ENCODE data around the gene TCF7L1. TPM values are rescaled to one million over a fixed set of nuclear protein-coding genes. Genes with fewer than 3 reads are reported as not detected.

TCF7L1 gene
- total and polyA plus RNA-seq, 2 donors (not counting 3 experiments of a cell fraction or from before 2014, with no cell fraction given) = 9.6 to 17.4 TPM

- no peak overlapping the region for H3K4me3 ChIP-seq (replicated peaks in 1 of 3; ENCODE audit: insufficient read depth in 1 of 3, low read depth in 1 of 3, low read length in 3 of 3)
- dilution Hi-C loops (cut with MboI; ENCODE audit: extremely low pct_ligation_motif_present, low sequenced_read_pairs) = no loop called here
- H3K27ac ChIP-seq (ENCODE audit: insufficient read depth, low read depth, low read length) = peak overlapping the region; percentile 37
- intact Hi-C loops (cut with micrococcal nuclease) = loop anchor here (2.0 kb wide), 1 partner anchor 30 kb away; no protein-coding TSS in a partner anchor
- H3K4me2 ChIP-seq (ENCODE audit: insufficient read depth, low read length) = peak overlapping the region; percentile 72
- H3K36me3 ChIP-seq (ENCODE audit: control insufficient read depth in 2 of 2, extremely low read depth in 1 of 2, insufficient read depth in 2 of 2, low read length in 2 of 2) = no peaks in the 10 kb centered on the region
- H3K4me1 ChIP-seq (ENCODE audit: control insufficient read depth, extremely low read depth, insufficient read depth, low read length) = peaks cover 24% of the 10 kb centered on the region
- TF ChIP-seq CTCF (IDR thresholded peaks at IDR 0.05; ENCODE audit: extremely low read depth in 1 of 2, insufficient read depth in 1 of 2, low read depth in 1 of 2, low read length in 2 of 2) = no peak
- no peak for TF ChIP-seq EZH2 (IDR thresholded peaks at IDR 0.05; ENCODE audit: borderline replicate concordance, low read depth, low read length, severe bottlenecking)
- TF ChIP-seq MAX (IDR thresholded peaks at IDR 0.05; ENCODE audit: insufficient read depth, insufficient read length) = no peak
- TF ChIP-seq POLR2A (IDR thresholded peaks at IDR 0.05; ENCODE audit: low read depth, low read length) = no peak
- TF ChIP-seq MYC (IDR thresholded peaks at IDR 0.05; ENCODE audit: low read depth, low read length) = no peak
- TF ChIP-seq POLR2AphosphoS5 (IDR thresholded peaks at IDR 0.05; ENCODE audit: insufficient read depth, low read depth, low read length) = no peak
- TF ChIP-seq GATA2 (IDR thresholded peaks at IDR 0.05; ENCODE audit: insufficient read depth, insufficient read length, low read depth, low read length) = peak; percentile 84
- peak; percentile 76 for TF ChIP-seq JUN (IDR thresholded peaks at IDR 0.05; ENCODE audit: borderline replicate concordance, insufficient read depth, insufficient read length, low read depth)
- TF ChIP-seq FOS (IDR thresholded peaks at IDR 0.05; ENCODE audit: borderline replicate concordance, insufficient read depth, low read length) = peak; percentile 72
- no peak overlapping the region for H2AFZ ChIP-seq (ENCODE audit: low read depth, low read length)
- H3K9me1 ChIP-seq (replicated peaks; ENCODE audit: control insufficient read depth, extremely low read depth, insufficient read depth, low read length) = no peaks in the 10 kb centered on the region
- H3K9ac ChIP-seq (replicated peaks; ENCODE audit: extremely low read depth, insufficient read depth, low read length) = no peak overlapping the region
- DNase-seq (ENCODE audit: low read depth, low spot score) (peak; percentile 67), FAIRE-seq (peak; percentile 59)
- no peaks in the 10 kb centered on the region for H3K9me3 ChIP-seq (replicated peaks; ENCODE audit: control insufficient read depth, insufficient read depth, low read length)
- ChIA-PET POLR2A (no interaction called here), CTCF (interaction anchor here (1.0 to 1.4 kb wide), 4 partner anchors 8 to 116 kb away, joined by 3 to 6 read pairs (median 4); no protein-coding TSS in a partner anchor)
- no TSS peak for BruUV-seq (replicated peaks)
- no peaks in the 10 kb centered on the region for H3K79me2 ChIP-seq (ENCODE audit: control insufficient read depth, insufficient read depth, low read length)
- H4K20me1 ChIP-seq (replicated peaks; ENCODE audit: control insufficient read depth, extremely low read depth, insufficient read depth, low read length) = peaks cover 2% of the 10 kb centered on the region
- H3K27me3 ChIP-seq (ENCODE audit: control insufficient read depth in 2 of 2, insufficient read depth in 2 of 2, low read length in 2 of 2) = no peaks in the 10 kb centered on the region
Measured at GRCh38 chr2:85151026-85151425, 17.8 kb downstream of the TCF7L1 start.

Measured in endothelial cell of umbilical vein (primary cell).